ENCODE results near the gene CDKAL1.

- TF ChIP-seq CTCF (IDR thresholded peaks at IDR 0.05) (no peak), POLR2AphosphoS5 (IDR thresholded peaks at IDR 0.05) (no peak)
Measured at GRCh38 chr6:20976391-20976918, 442.2 kb downstream of the CDKAL1 start.

All from esophagus muscularis mucosa (tissue), 3 donors.